Glutamatergic neuron (in vitro differentiated cells): ENCODE measurements around the gene U2AF1L4. TPM values are rescaled to one million over a fixed set of nuclear protein-coding genes. Genes with fewer than 3 reads are reported as not detected.

Source experiments
- DNase-seq: peaks from one replicate; pipeline ENCODE4 v3.0.0; 2022
- H3K27ac Mint-ChIP-seq: one replicate; pipeline ENCODE4 v1.8.0; 2020; ENCODE audit warnings: mild to moderate bottlenecking, mixed read lengths, inconsistent platforms; ENCODE audit not compliant: unreplicated experiment
- H3K27me3 Mint-ChIP-seq: one replicate; pipeline ENCODE4 v1.8.0; 2020; ENCODE audit warnings: mild to moderate bottlenecking, moderate library complexity, mixed read lengths, inconsistent platforms; ENCODE audit not compliant: unreplicated experiment
- H3K36me3 Mint-ChIP-seq: one replicate; pipeline ENCODE4 v1.8.0; 2020; ENCODE audit warnings: mild to moderate bottlenecking, mixed read lengths, inconsistent platforms; ENCODE audit not compliant: unreplicated experiment
- H3K4me1 Mint-ChIP-seq: one replicate; pipeline ENCODE4 v1.8.0; 2020; ENCODE audit warnings: mild to moderate bottlenecking, low read depth, mixed read lengths, inconsistent platforms; ENCODE audit not compliant: unreplicated experiment
- H3K4me3 Mint-ChIP-seq: one replicate; pipeline ENCODE4 v1.8.0; 2020; ENCODE audit warnings: mild to moderate bottlenecking, mixed read lengths, inconsistent platforms; ENCODE audit not compliant: unreplicated experiment
- H3K9me3 Mint-ChIP-seq: one replicate; pipeline ENCODE4 v1.8.0; 2020; ENCODE audit warnings: mild to moderate bottlenecking, moderate library complexity, mixed read lengths, inconsistent platforms; ENCODE audit not compliant: unreplicated experiment
- total RNA-seq: library from RNA; stranded (reverse); fragmentation: NEBNext Ultra II Directional; extraction: Animal tissue kit (Norgen Biotek cat#: 25700); gene quantifications from one replicate; pipeline ENCODE4 v1.2.1, GENCODE V29; 2021; ENCODE audit not compliant: unreplicated experiment
- TF ChIP-seq, protein P1 (sequence below): fragments of 200-600 bp; sonication (generic); IDR thresholded peaks from one replicate; pipeline ENCODE4 v1.5.0; 2021; ENCODE audit not compliant: partially characterized antibody, unreplicated experiment

The U2AF1L4 gene
- total RNA-seq, 1 donor from 2014 or later = 24.3 TPM

DNA sequence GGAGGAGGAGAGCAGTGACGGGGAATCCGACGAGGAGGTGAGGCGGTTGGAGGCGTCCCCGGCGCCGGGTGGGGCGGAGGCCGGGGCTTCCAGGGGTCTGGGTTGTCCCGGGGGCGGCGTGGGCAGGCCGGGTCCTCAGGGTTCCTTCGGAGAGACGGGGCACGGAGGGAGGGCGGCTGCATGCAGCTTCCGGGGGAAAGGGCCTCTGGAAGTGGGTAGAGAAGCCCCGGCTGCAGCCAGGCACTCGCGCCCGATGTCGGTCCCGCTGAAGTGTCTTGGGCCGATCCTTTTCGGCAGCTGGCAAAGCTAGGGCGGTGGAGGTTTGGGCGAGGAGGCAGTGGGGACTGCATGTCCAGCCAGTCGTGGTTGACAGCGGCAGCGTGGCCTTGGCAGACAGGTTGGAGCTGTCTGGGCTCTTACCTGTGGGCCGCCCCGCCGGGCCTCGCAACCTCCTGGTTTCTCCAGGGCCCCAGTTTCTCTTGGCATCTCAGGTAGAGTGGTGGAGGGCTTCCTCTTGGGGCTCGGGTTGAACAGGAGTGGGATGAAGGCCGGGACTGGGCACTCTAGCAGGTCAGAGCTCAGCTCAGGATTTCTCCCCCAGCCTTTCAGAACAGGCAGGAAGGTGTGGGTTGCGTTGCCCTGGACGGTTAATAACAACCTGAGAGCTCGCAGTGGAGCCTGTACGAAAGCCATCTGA is 26.7 kb downstream of the U2AF1L4 start:
- H3K27me3 Mint-ChIP-seq = peaks cover 12% of the 10 kb centered on the region
- peak overlapping the region; percentile 90 for H3K4me3 Mint-ChIP-seq
- TF ChIP-seq, protein P1, sequence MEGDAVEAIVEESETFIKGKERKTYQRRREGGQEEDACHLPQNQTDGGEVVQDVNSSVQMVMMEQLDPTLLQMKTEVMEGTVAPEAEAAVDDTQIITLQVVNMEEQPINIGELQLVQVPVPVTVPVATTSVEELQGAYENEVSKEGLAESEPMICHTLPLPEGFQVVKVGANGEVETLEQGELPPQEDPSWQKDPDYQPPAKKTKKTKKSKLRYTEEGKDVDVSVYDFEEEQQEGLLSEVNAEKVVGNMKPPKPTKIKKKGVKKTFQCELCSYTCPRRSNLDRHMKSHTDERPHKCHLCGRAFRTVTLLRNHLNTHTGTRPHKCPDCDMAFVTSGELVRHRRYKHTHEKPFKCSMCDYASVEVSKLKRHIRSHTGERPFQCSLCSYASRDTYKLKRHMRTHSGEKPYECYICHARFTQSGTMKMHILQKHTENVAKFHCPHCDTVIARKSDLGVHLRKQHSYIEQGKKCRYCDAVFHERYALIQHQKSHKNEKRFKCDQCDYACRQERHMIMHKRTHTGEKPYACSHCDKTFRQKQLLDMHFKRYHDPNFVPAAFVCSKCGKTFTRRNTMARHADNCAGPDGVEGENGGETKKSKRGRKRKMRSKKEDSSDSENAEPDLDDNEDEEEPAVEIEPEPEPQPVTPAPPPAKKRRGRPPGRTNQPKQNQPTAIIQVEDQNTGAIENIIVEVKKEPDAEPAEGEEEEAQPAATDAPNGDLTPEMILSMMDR = no peak
- H3K27ac Mint-ChIP-seq = peak overlapping the region; percentile 64
- peaks cover 16% of the 10 kb centered on the region for H3K4me1 Mint-ChIP-seq
- H3K9me3 Mint-ChIP-seq = peaks cover 9% of the 10 kb centered on the region
- peak; percentile 56 for DNase-seq
- H3K36me3 Mint-ChIP-seq = peaks cover 4% of the 10 kb centered on the region

DNA sequence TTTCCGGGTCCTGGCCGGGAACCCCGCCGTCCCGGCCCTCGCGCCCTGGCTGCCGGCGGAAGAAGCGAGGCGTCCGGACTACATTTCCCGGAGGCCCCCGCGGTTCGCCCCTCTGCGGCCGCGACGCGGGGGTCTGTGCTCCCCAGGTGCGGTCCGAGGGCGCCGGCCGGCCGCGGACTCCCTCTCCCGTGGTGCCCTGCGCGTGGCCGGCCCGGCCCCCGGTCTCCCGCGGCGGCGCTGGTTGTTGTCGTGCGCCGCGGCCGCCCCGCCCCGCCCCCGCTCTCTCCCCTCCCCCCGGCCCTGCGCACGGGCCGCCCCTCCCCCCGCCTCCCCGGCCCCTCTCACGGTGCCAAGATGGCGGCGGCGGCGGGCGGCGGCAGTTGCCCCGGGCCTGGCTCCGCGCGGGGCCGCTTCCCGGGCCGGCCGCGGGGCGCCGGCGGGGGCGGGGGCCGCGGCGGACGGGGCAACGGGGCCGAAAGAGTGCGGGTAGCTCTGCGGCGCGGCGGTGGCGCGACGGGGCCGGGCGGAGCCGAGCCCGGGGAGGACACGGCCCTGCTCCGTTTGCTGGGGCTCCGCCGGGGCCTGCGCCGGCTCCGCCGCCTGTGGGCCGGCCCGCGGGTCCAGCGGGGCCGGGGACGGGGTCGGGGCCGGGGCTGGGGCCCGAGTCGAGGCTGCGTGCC is 27.4 kb downstream of the U2AF1L4 start, which contains the start of gene KMT2B:
Gene KMT2B (plus strand): TSS at position 339 of the 680 bp plus-strand sequence. CDS start 16 bp downstream, at position 355.
- peak within 1 kb of the TSS; percentile 90 for H3K4me3 Mint-ChIP-seq
- H3K36me3 Mint-ChIP-seq = peaks cover 4% of the 10 kb centered on the region
- TF ChIP-seq, protein P1 = no peak
- H3K27me3 Mint-ChIP-seq = peaks cover 12% of the 10 kb centered on the region
- peaks cover 16% of the 10 kb centered on the region for H3K4me1 Mint-ChIP-seq
- peak; percentile 96 for DNase-seq
- H3K9me3 Mint-ChIP-seq = peaks cover 8% of the 10 kb centered on the region
- peak within 1 kb of the TSS; percentile 83 for H3K27ac Mint-ChIP-seq

DNA sequence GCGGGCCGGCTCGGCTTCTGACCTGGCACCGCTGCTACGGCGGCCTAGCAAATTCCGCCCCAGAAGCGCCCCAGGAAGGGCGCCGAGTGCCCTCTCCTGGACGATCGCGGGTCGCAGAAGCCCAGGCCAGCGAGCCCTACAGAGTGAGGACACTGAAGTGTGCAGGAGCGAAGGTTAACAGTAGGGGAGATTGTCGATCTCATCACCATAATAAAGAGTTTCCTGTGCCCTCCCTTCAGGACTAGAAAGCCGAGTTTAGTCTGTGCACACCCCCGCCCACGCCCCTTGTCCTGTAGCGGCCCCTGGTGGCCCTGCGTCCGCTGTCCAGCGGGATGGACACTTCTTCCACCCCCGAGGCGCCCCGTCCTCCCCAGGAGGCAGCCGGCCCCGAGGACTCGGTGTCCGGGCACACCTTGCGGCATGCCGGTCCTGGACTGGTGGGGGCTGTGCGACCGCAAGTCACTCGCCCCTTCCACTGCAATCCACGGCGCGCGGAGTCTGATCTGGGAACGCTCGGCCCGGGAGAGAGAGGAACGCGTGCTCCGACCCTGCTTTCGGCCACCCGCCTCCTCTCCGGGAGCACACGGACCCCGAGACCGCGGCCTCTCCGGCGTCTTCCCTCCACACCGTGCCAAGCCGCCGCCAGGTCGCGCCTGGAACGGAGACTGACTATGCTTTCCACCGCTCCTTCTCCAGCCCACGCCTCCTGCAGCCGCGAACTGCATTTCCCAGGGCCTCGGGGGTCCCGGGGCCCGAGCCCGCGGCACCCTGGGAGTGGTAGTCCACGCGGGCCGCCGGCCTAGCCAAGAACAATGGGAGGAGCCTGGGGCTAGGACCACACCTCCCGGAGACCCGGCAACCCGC is 28.2 kb downstream of the U2AF1L4 start:
- TF ChIP-seq, protein P1 = peak; percentile 72
- Mint-ChIP-seq H3K27me3 (peaks cover 12% of the 10 kb centered on the region), H3K4me1 (peaks cover 16% of the 10 kb centered on the region), H3K4me3 (peak overlapping the region; percentile 90), H3K36me3 (peaks cover 4% of the 10 kb centered on the region), H3K9me3 (peaks cover 6% of the 10 kb centered on the region), H3K27ac (peak overlapping the region; percentile 83)
- DNase-seq = peak; percentile 89

DNA sequence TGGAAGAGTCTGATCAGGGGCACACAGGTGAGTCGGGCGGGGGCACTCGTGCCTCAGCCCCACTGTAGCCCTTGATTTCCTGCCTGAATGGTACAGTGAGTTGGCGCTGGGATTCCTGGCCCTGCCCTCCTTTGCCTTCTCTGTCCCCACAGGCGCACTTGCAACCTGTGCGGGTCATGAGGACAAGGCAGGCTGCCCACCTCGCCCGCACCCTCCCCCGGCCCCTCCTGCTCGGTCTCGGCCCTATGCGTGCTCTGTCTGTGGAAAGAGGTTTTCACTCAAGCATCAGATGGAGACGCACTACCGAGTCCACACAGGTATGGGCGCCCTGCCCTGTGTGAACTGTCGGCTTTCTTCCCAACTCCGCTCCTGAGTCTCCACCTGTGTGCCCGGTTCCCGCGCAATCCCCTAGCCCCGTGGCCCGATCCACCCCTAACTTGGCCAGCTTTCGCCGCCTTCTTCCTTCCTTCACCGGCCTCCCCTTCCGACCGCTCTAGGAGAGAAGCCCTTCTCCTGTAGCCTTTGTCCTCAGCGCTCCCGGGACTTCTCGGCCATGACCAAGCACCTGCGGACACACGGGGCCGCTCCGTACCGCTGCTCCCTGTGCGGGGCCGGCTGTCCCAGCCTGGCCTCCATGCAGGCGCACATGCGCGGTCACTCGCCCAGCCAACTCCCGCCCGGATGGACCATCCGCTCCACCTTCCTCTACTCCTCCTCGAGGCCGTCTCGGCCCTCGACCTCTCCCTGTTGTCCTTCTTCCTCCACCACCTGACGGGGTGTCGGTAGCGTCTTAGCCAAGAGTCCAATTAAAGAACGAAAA is 29.0 kb downstream of the U2AF1L4 start:
- H3K9me3 Mint-ChIP-seq = peaks cover 6% of the 10 kb centered on the region
- H3K27ac Mint-ChIP-seq = peak overlapping the region; percentile 83
- H3K4me1 Mint-ChIP-seq = peaks cover 16% of the 10 kb centered on the region
- H3K4me3 Mint-ChIP-seq = peak overlapping the region; percentile 90
- TF ChIP-seq, protein P1 = no peak
- peaks cover 12% of the 10 kb centered on the region for H3K27me3 Mint-ChIP-seq
- H3K36me3 Mint-ChIP-seq = peaks cover 4% of the 10 kb centered on the region
- DNase-seq = no peak
